Astrocyte (in vitro differentiated cells and primary cell): ENCODE measurements around the gene PPP4R4.

Experiments used
- CTCF ChIP-seq: IDR thresholded peaks from 2 replicates; pipeline ENCODE4 v1.5.1; 2011; ENCODE audit warnings: low read depth, mild to moderate bottlenecking, inconsistent platforms, low read length, moderate library complexity; ENCODE audit not compliant: insufficient read depth
- EZH2 ChIP-seq: IDR thresholded peaks from 2 replicates; pipeline ENCODE4 v1.6.1; 2012; ENCODE audit warnings: mild to moderate bottlenecking, low read length, inconsistent platforms; ENCODE audit not compliant: insufficient read depth

- TF ChIP-seq CTCF (no peak), EZH2 (no peak)
These were observed 135.6 kb downstream of the PPP4R4 start for GRCh38 chr14:94309721-94310120.
